PC-9 (cell line): ENCODE data around the gene RFX2. TPM values are rescaled to one million over a fixed set of nuclear protein-coding genes. Genes with fewer than 3 reads are reported as not detected.

Source experiments
- BruUV-seq: library from RNA; stranded (reverse); fragments of 400-500 nt; replicated peaks from 2 replicates; lab custom pipeline; 2021; lab: Mats Ljungman, UMichigan
- CTCF ChIA-PET: fragments of 300-600 bp; sonication (Branson Sonifier 250); formaldehyde crosslinking; loops from one replicate; lab custom pipeline; 2022; ENCODE audit warnings: antibody characterized with exemption; lab: Charles Lee
- POLR2A ChIA-PET: fragments of 300-600 bp; sonication (Branson Sonifier 250); formaldehyde crosslinking; loops from one replicate; lab custom pipeline; 2022; ENCODE audit warnings: antibody characterized with exemption; ENCODE audit not compliant: unreplicated experiment; lab: Charles Lee
- DNase-seq, 2 experiments: peaks; one replicate each; pipeline versions ENCODE4 v3.0.0 to v3.0.0-alpha.2; 2015 to 2022; ENCODE audit warnings: mixed read lengths in 1 of 2
- H2AFZ ChIP-seq: fragments of 200-600 bp; sonication (generic); 2 replicates; pipeline ENCODE4 v1.8.1; 2017; ENCODE audit warnings: antibody characterized with exemption
- H3F3A ChIP-seq: fragments of 200-600 bp; sonication (generic); 2 replicates; pipeline ENCODE4 v1.8.1; 2017; ENCODE audit warnings: antibody characterized with exemption, mild to moderate bottlenecking, low read depth; ENCODE audit not compliant: insufficient read depth
- H3K27ac ChIP-seq: fragments of 200-600 bp; sonication (generic); 2 replicates; pipeline ENCODE4 v1.6.1; 2016; ENCODE audit warnings: mixed run types
- H3K27me3 ChIP-seq: fragments of 200-600 bp; sonication (generic); 2 replicates; pipeline ENCODE4 v1.6.1; 2016; ENCODE audit warnings: low read depth, mixed run types; ENCODE audit not compliant: insufficient read depth
- H3K36me3 ChIP-seq: fragments of 200-600 bp; sonication (generic); 2 replicates; pipeline ENCODE4 v1.6.1; 2016; ENCODE audit warnings: low read depth, mixed run types
- H3K4me1 ChIP-seq: fragments of 200-600 bp; sonication (generic); replicated peaks from 2 replicates; pipeline ENCODE4 v1.6.1; 2016; ENCODE audit warnings: mixed run types; ENCODE audit not compliant: insufficient read depth
- H3K4me2 ChIP-seq: fragments of 200-600 bp; sonication (generic); 2 replicates; pipeline ENCODE4 v1.6.1; 2017; ENCODE audit warnings: mixed run types
- H3K4me3 ChIP-seq: fragments of 200-600 bp; sonication (generic); 2 replicates; pipeline ENCODE4 v1.6.1; 2016; ENCODE audit warnings: mixed run types
- H3K79me2 ChIP-seq: fragments of 200-600 bp; sonication (generic); 2 replicates; pipeline ENCODE4 v1.6.1; 2017; ENCODE audit warnings: low read depth, mixed run types
- H3K9me2 ChIP-seq: fragments of 200-600 bp; sonication (generic); 2 replicates; pipeline ENCODE4 v1.8.1; 2017; ENCODE audit warnings: mild to moderate bottlenecking; ENCODE audit not compliant: insufficient read depth
- H3K9me3 ChIP-seq: fragments of 200-600 bp; sonication (generic); 2 replicates; pipeline ENCODE4 v1.8.1; 2016; ENCODE audit warnings: low read depth; ENCODE audit not compliant: insufficient read depth
- H4K20me1 ChIP-seq: fragments of 200-600 bp; sonication (generic); 2 replicates; pipeline ENCODE4 v1.8.1; 2017; ENCODE audit not compliant: insufficient read depth
- CTCF ChIP-seq: fragments of 200-600 bp; sonication (generic); conservative IDR thresholded peaks from 2 replicates; pipeline ENCODE4 v1.6.1; 2017; ENCODE audit warnings: mixed run types, antibody characterized with exemption, mild to moderate bottlenecking, moderate library complexity
- EZH2 ChIP-seq: fragments of 200-600 bp; sonication (generic); IDR thresholded peaks from 2 replicates; pipeline ENCODE4 v1.8.0; 2017; ENCODE audit warnings: antibody characterized with exemption, low read depth
- intact Hi-C: fragments of 100-400 bp; cut with micrococcal nuclease; formaldehyde crosslinking; loops from one replicate; pipeline ENCODE4 v1.10.0; 2022; ENCODE audit not compliant: unreplicated experiment
- total RNA-seq: library from RNA; stranded (reverse); gene quantifications from 2 replicates; pipeline ENCODE4 v1.2.3, GENCODE V29; 2021

The RFX2 gene
- total RNA-seq, 1 experiment from 2014 or later, result 11.6 TPM

DNA sequence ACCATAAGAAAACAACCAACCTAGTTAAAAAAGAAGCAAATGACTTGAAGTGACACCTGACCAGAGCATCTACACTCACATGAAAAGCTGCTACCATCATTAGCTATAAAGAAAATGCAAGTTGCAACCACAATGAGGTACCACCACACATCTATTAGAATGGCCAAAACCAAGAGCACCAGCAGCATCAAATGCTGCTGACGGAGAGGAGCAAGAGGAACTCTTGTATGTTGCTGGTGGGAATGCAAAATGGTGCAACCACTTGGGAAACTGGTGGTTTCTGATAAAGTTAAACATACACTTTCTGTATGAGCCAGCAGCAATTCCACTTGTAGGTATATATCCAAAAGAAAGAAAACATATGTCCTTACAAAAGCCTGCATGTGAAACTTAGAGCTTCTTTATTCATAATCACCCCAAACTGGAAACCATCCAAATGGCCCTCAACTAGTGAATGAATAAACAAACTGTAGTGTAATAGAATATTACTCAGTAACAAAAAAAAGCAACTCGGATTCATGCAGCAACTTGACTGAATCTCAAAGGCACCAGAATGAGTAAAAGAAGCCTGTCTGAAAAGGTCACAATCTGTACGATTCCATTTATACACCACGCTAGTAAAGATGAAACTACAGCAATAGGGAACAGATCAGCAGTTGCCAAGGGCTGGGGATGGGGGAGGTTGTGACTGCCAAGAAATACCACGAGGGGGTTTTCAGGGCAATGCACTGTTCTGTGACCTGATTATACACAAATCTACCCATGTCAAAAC is 71.5 kb downstream of the RFX2 start:
- no peak for DNase-seq
- no peaks in the 10 kb centered on the region for H3K27me3 ChIP-seq
- no peaks in the 10 kb centered on the region for H3K79me2 ChIP-seq
- no peaks in the 10 kb centered on the region for H3K9me3 ChIP-seq
- H3K9me2 ChIP-seq, result no peaks in the 10 kb centered on the region
- ChIA-PET CTCF (no interaction called here), POLR2A (no interaction called here)
- H3K27ac ChIP-seq, result no peak overlapping the region
- H3K36me3 ChIP-seq, result no peaks in the 10 kb centered on the region
- no peaks in the 10 kb centered on the region for H3K4me1 ChIP-seq
- H3K4me3 ChIP-seq, result no peak overlapping the region
- no peak overlapping the region for H2AFZ ChIP-seq
- no TSS peak for BruUV-seq
- H3F3A ChIP-seq, result no peaks in the 10 kb centered on the region
- H4K20me1 ChIP-seq, result no peaks in the 10 kb centered on the region
- intact Hi-C loops, result no loop called here
- H3K4me2 ChIP-seq, result no peak overlapping the region
- TF ChIP-seq EZH2, result no peak
- no peak for TF ChIP-seq CTCF

DNA sequence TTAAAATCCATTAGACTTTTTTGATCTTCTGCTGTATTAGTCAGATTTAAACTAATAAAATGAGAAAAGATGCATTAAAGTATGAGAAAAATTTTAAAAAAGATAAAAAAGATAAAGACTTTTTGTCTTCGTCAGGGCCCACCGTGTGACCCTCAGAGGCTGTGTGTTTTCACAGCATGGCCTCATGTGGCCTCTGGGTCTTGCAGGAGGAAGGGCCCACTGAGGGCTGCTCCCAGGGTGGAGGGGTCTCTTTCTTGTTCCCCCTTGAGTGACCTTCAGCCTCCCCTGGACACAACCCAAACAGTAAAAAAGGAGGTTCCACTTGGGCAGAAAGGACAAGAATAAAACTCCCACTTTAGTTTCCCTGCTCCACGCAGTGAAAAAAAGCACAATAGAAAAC is 75.3 kb downstream of the RFX2 start:
- intact Hi-C loops, result no loop called here
- no peak for TF ChIP-seq CTCF
- TF ChIP-seq EZH2, result no peak
- H3K27me3 ChIP-seq, result no peaks in the 10 kb centered on the region
- ChIA-PET POLR2A (no interaction called here), CTCF (no interaction called here)
- no peak overlapping the region for H3K4me2 ChIP-seq
- no peaks in the 10 kb centered on the region for H3K79me2 ChIP-seq
- no peaks in the 10 kb centered on the region for H4K20me1 ChIP-seq
- H3K36me3 ChIP-seq, result no peaks in the 10 kb centered on the region
- no peak overlapping the region for H3K27ac ChIP-seq
- no peak overlapping the region for H3K4me3 ChIP-seq
- H3K4me1 ChIP-seq, result no peaks in the 10 kb centered on the region
- DNase-seq, result no peak
- H3F3A ChIP-seq, result peaks cover 3% of the 10 kb centered on the region; the same call in 1 of the 2 replicates
- no peak overlapping the region for H2AFZ ChIP-seq
- BruUV-seq, result no TSS peak
- H3K9me3 ChIP-seq, result no peaks in the 10 kb centered on the region
- H3K9me2 ChIP-seq, result no peaks in the 10 kb centered on the region

GRCh38 chr19:6034512-6034911 is 75.8 kb downstream of the RFX2 start:
- peaks cover 4% of the 10 kb centered on the region; the same call in 1 of the 2 replicates for H3K9me3 ChIP-seq
- H3K4me1 ChIP-seq, result peaks cover 5% of the 10 kb centered on the region; the same call in 1 of the 2 replicates
- no TSS peak for BruUV-seq
- no peak overlapping the region for H3K4me3 ChIP-seq
- CTCF ChIA-PET, result no interaction called here
- TF ChIP-seq EZH2 (no peak), CTCF (no peak)
- no peaks in the 10 kb centered on the region for H3K9me2 ChIP-seq
- no peaks in the 10 kb centered on the region for H3K27me3 ChIP-seq
- H3K27ac ChIP-seq, result no peak overlapping the region
- H3F3A ChIP-seq, result peaks cover 8% of the 10 kb centered on the region
- H4K20me1 ChIP-seq, result no peaks in the 10 kb centered on the region
- POLR2A ChIA-PET, result no interaction called here
- no peak overlapping the region for H3K4me2 ChIP-seq
- intact Hi-C loops, result no loop called here
- H3K79me2 ChIP-seq, result no peaks in the 10 kb centered on the region
- no peak for DNase-seq
- no peaks in the 10 kb centered on the region for H3K36me3 ChIP-seq
- no peak overlapping the region for H2AFZ ChIP-seq
